Body of pancreas (tissue), 4 donors: ENCODE data around the gene PAFAH2. TPM values are rescaled to one million over a fixed set of nuclear protein-coding genes. Genes with fewer than 3 reads are reported as not detected.
A peak's percentile ranks its signal among the peaks of the same experiment; 100 is the strongest.

Experiments used
- ATAC-seq: fragments of 150-250 bp; one replicate; pipeline ENCODE4 v1.9.1; 2016
- DNase-seq, 4 donors: peaks; one replicate each; pipeline ENCODE4 v3.0.0-alpha.2; 2019
- H3K27ac ChIP-seq, 4 donors: fragments of 200-600 bp; sonication (generic); 1 replicate in 3 of 4; 2 replicates in 1 of 4; pipeline versions ENCODE4 v1.5.1 to v1.6.1; 2016 to 2019; ENCODE audit warnings: mild to moderate bottlenecking in 1 of 4, mixed read lengths in 1 of 4, moderate library complexity in 1 of 4
- H3K27me3 ChIP-seq, 2 donors: fragments of 200-600 bp; sonication (generic); one replicate each; pipeline ENCODE4 v1.6.0; 2016; ENCODE audit warnings: mild to moderate bottlenecking in 1 of 2
- H3K36me3 ChIP-seq, 2 donors: fragments of 200-600 bp; sonication (generic); replicated peaks in 1 of 2; 2 replicates each; pipeline ENCODE4 v1.5.1; 2016; ENCODE audit warnings: low read depth in 2 of 2; ENCODE audit not compliant: insufficient read depth in 1 of 2
- H3K4me1 ChIP-seq: fragments of 200-600 bp; sonication (generic); one replicate; pipeline ENCODE4 v1.6.0; 2016
- H3K4me3 ChIP-seq, 2 donors: fragments of 200-600 bp; sonication (generic); 1 replicate in 1 of 2; 2 replicates in 1 of 2; pipeline ENCODE4 v1.5.1; 2016 to 2019
- H3K9me3 ChIP-seq, 3 donors: fragments of 200-600 bp; sonication (generic); 1 replicate in 2 of 3; 2 replicates in 1 of 3; pipeline ENCODE4 v1.5.1; 2016
- POLR2A ChIP-seq, 3 donors: fragments of 450-650 bp; IDR thresholded peaks; one replicate each; pipeline ENCODE4 v1.6.1; 2016; ENCODE audit warnings: antibody characterized with exemption in 3 of 3, mild to moderate bottlenecking in 2 of 3
- WGBS, 2 donors: methylation state at CpG; one replicate each; pipeline ENCODE4 v1.1.5; 2017; 5-methylcytosine and 5-hydroxymethylcytosine counted together
- intact Hi-C: fragments of 100-400 bp; cut with DNase I; formaldehyde crosslinking; loops from one replicate; pipeline ENCODE4 v1.15.1; 2023
- total RNA-seq, 2 donors: library from RNA; depleted of rRNA; stranded (reverse); fragments of >200 nt; gene quantifications; one replicate each; pipeline ENCODE4 v1.1.0, GENCODE V29; 2016
- TF ChIP-seq, protein P1 (sequence below), 7 experiments: fragments of 450-650 bp in 4 of 7; fragments of 200-600 bp in 3 of 7; sonication (generic) in 3 of 7; IDR thresholded peaks; one replicate each; pipeline ENCODE4 v1.5.1; 2016 to 2019; ENCODE audit warnings: antibody characterized with exemption in 7 of 7

Gene PAFAH2
- total RNA-seq, result 10 to 100 TPM; 14.8 to 46.4 TPM

DNA sequence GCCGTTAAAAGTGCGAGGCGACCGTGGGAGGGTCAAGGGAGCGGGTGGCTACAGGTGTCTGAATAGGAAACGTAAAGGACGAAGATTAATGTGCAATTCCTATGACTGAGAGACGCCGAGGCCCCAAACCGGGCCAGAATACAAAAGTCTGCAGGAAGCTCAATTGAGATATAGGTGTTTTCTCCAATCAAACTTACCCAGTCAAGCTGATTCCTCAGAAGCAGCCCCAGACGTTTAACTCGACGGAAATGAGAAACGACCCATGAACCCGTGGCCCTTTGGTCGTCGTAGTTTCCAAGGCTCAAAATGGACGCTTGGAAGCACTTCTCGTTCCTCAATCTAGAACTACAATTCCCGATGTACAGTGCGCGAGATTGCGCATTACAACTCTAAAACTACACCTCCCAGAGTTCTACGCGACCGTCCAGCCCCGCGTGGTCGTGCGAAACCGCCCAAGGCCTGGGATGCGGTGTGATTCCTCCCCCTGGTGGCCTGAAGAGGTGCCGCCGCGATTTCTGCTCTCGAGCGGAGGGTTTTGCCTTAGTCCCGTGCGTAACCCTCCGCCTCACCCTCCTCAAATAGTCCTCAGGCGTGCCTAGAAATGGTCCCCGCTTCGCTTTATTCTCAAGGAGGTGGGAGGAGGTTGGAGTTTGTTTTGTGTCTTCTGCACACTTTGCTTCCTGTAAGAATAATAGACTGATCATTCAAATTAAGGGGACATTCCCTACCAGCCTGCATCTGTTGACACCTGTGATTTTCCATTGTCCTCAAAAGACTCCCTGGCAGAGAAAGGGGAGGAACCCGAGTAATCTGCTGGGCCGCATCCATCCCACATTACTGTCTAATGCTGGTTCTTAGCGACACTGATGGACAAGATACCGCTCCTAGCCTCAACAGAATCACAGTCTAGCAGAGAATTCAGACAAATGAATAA, at the start of gene PAFAH2:
Gene PAFAH2 (minus strand): TSS at position 236 of the 934 bp plus-strand sequence. CDS start 7,247 bp downstream, outside the sequence.
- ATAC-seq, result peak; percentile 99
- Histone ChIP-seq H3K4me3 (peak within 1 kb of the TSS; percentile 36 to 46), H3K27ac (peak within 1 kb of the TSS; percentile 34 to 76 (median 56)), H3K27me3 (no peaks in the 10 kb centered on the region), H3K4me1 (peaks cover 13% of the 10 kb centered on the region), H3K9me3 (no peaks in the 10 kb centered on the region), H3K36me3 (no peaks in the 10 kb centered on the region)
- WGBS, 2 donors, result 0 to 1% methylated on average over 36 to 47 of the region's 47 CpGs
- intact Hi-C loops, result loop anchor here (5.0 kb wide), 1 partner anchor 91 kb away; the partner anchor contains the start of gene STMN1
- DNase-seq, result peak; percentile 98 to 99 (median 98)
- TF ChIP-seq, protein P1, sequence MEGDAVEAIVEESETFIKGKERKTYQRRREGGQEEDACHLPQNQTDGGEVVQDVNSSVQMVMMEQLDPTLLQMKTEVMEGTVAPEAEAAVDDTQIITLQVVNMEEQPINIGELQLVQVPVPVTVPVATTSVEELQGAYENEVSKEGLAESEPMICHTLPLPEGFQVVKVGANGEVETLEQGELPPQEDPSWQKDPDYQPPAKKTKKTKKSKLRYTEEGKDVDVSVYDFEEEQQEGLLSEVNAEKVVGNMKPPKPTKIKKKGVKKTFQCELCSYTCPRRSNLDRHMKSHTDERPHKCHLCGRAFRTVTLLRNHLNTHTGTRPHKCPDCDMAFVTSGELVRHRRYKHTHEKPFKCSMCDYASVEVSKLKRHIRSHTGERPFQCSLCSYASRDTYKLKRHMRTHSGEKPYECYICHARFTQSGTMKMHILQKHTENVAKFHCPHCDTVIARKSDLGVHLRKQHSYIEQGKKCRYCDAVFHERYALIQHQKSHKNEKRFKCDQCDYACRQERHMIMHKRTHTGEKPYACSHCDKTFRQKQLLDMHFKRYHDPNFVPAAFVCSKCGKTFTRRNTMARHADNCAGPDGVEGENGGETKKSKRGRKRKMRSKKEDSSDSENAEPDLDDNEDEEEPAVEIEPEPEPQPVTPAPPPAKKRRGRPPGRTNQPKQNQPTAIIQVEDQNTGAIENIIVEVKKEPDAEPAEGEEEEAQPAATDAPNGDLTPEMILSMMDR (IDR thresholded peaks at IDR 0.05), result peak; percentile 81 to 100 (median 100)
- peak in 2 of 3 donors; percentile 51 to 58 for TF ChIP-seq POLR2A (IDR thresholded peaks at IDR 0.05)

DNA sequence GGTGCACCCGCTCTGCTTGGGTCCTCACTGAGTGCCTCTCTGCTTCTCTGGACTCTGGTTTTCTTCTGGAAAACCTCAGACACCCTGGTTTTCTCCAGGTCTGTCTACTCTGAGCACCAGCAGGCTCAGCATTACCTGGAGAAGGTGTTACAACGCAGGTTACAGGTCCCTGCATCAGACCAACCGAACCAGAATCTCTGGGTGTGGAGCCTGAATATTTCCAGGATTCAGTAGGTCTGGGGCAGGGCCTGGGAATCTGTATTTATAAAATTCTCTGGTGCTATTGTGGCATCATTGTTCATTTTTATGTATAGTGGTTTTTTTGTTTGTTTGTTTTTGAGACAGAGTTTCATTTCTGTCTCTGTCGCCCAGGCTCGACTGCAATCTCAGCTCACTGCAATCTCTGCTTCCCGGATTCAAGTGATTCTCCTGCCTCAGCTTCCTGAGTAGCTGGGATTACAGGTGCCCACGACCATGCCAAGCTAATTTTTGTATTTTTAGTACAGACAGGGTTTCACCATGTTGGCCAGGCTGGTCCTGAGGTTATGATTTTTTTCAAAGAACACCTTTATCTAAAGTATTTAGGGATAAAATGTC, 49.5 kb upstream of the PAFAH2 start:
- H3K36me3 ChIP-seq, result no peaks in the 10 kb centered on the region
- DNase-seq (no peak), ATAC-seq (no peak)
- TF ChIP-seq, protein P1 (IDR thresholded peaks at IDR 0.05), result no peak
- no peak for TF ChIP-seq POLR2A (IDR thresholded peaks at IDR 0.05)
- WGBS, 2 donors, result 78 to 81% methylated on average over 7 of the region's 7 CpGs
- H3K9me3 ChIP-seq, result no peaks in the 10 kb centered on the region
- H3K27ac ChIP-seq, result no peak overlapping the region
- no peaks in the 10 kb centered on the region for H3K27me3 ChIP-seq
- intact Hi-C loops, result no loop called here
- peaks cover 54% of the 10 kb centered on the region for H3K4me1 ChIP-seq
- peak overlapping the region in 1 of 2 donors; percentile 49 for H3K4me3 ChIP-seq

DNA sequence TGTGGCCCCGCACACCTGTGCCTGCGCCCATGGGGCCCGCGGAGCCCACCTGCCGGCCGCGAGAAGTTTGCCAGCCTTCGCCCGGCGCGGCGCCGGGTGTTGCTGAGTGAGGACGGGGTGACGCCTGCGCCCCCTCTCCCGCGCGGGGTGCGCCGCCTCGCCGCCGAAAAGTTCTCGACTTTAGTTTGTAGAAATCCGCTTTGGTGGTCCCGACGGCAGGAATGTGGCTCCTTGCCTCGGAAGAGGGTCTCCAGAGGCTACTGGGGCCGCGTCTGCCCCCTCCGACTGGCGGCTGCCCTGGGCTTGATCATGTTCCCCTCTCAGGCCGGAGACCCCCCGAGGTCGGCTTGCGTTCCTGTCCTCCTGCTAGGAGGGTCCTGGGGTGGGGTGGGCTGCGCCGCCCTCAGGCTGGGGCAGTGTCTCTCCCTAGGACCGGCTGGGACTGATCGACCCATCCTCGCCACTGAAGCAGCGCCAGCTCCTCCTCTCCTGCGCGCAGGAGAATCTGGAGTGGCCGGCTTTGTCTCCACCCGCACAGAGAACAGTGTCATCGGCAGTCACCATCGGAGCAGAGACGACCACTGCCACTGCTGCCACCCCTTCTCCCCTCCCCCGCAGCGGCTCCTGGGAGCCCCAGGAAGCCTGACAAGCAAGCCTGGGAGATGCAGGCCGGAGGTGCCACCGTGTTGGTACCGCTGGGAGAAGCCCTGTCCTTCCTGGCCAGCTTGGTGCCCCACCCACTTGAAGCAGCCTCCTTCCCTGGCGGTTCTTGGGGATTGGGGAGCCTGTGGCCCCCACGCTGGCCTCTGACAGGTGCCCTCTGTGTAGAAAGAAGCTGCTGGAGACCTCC, 48.6 kb upstream of the PAFAH2 start:
- Histone ChIP-seq H3K4me3 (peak overlapping the region; percentile 20 to 49), H3K9me3 (no peaks in the 10 kb centered on the region), H3K4me1 (peaks cover 63% of the 10 kb centered on the region), H3K27me3 (no peaks in the 10 kb centered on the region), H3K27ac (peak overlapping the region; percentile 87 to 96 (median 93)), H3K36me3 (peaks cover 0 to 2% of the 10 kb centered on the region in 2 donors)
- ATAC-seq, result peak; percentile 14
- DNase-seq, result peak; percentile 42 to 60 (median 50)
- intact Hi-C loops, result no loop called here
- no peak for TF ChIP-seq POLR2A (IDR thresholded peaks at IDR 0.05)
- TF ChIP-seq, protein P1 (IDR thresholded peaks at IDR 0.05), result peak in 2 of 7 experiments; percentile 4 to 8
- 4 to 20% methylated on average over 2 to 50 of the region's 57 CpGs for WGBS, 2 donors

DNA sequence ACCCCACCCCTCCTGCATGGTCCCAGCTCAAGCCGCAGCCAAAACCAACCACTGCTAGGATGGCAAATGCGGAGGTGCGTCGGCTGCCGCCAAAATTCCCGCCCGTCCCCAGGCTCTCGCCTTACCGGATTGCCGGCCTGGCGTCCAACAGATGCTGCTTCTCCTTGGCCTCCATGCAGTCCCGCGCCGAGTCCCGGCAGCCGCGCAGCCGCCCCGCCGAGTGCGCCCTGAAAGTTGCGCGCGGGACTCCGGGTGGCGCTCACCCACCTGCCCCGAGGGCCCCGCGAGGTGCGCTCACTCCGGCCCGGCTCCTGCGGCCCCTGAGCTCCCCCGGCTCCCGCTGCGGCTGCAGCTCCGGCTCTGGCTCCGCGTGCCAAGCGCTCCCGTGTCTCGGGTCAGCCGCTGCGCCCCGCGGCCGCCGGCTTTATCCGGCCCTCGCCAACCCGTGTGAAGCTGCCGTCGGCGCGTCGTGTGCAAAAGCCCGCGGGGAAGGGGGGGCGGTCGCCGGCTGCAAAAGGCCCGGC, 47.9 kb upstream of the PAFAH2 start, which contains the start of gene SLC30A2:
Gene SLC30A2 (minus strand): TSS at position 397 of the 524 bp plus-strand sequence. CDS start 222 bp downstream, at position 175.
- ATAC-seq (peak; percentile 66), DNase-seq (peak; percentile 65 to 76 (median 66))
- Histone ChIP-seq H3K9me3 (no peaks in the 10 kb centered on the region), H3K27me3 (no peaks in the 10 kb centered on the region), H3K4me1 (peaks cover 70% of the 10 kb centered on the region), H3K27ac (peak within 1 kb of the TSS; percentile 87 to 96 (median 93)), H3K4me3 (peak within 1 kb of the TSS; percentile 20 to 49), H3K36me3 (peaks cover 0 to 2% of the 10 kb centered on the region in 2 donors)
- WGBS, 2 donors, result 2% methylated on average over 44 of the region's 62 CpGs; no CpG with 5 or more reads in 1 of the 2 donors
- intact Hi-C loops, result no loop called here
- TF ChIP-seq POLR2A (IDR thresholded peaks at IDR 0.05), result peak; percentile 70 to 78 (median 78)
- TF ChIP-seq, protein P1 (IDR thresholded peaks at IDR 0.05), result no peak
